GM18505 (cell line): Measurements from ENCODE around the gene ITGA1.
"Not testable (repeated sequence)": the region's sequence is repeated elsewhere in the genome, so short reads cannot be mapped to it uniquely, and the experiment has no call there.

ENCODE experiments used
- ATAC-seq: cut with Tn5 transposase; IDR thresholded peaks from one replicate; pipeline ENCODE4 v1.9.1; 2021; ENCODE audit not compliant: unreplicated experiment
- POLR2A ChIP-seq: IDR thresholded peaks from 4 replicates; pipeline ENCODE4 v1.6.1; 2011; ENCODE audit warnings: borderline replicate concordance; ENCODE audit not compliant: insufficient read depth, insufficient read length; ENCODE audit errors: extremely low read depth

Gene ITGA1

DNA sequence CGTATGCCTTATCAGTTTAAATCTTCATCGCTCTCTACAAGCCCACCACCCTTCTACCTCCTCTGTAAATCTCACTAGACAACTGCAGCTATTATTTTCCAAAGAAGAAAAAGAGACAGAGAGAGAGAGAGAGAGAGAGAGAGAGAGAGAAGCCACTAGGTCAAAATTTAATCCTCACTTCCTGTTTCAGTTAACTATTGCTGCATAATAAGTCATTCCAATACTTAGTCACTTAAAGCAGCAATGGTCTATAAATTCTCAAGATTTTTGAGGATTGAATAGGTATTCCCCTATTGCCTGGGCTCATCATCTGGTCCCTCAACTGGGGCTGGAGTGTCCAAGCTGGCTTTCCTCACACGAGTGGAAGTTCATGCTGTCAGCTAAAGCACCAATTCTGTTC, 68.8 kb downstream of the ITGA1 start:
- no peak for TF ChIP-seq POLR2A
- peak; percentile 96 for ATAC-seq

DNA sequence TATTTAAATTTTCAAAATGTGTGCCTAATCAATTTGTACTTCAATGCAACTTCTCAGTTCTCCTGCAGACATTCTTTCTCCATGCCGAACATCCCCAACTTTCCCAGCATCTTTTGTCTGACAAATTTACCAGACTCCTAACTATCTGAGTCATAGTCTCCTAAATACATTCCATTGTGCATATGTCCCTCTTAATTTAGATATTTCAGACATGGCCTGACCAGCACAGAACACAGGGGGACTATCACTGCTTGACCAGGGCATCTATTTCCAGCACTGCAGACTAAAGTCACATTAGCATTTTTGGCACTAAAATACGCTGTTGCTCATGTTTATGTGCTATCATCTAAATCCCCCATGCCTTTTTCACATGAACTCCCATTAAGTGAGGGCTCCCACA, 71.9 kb downstream of the ITGA1 start:
- TF ChIP-seq POLR2A = no peak
- ATAC-seq = no peak

- no peak for TF ChIP-seq POLR2A
- ATAC-seq = no peak
These were observed 73.7 kb downstream of the ITGA1 start for GRCh38 chr5:52861368-52861767.

DNA sequence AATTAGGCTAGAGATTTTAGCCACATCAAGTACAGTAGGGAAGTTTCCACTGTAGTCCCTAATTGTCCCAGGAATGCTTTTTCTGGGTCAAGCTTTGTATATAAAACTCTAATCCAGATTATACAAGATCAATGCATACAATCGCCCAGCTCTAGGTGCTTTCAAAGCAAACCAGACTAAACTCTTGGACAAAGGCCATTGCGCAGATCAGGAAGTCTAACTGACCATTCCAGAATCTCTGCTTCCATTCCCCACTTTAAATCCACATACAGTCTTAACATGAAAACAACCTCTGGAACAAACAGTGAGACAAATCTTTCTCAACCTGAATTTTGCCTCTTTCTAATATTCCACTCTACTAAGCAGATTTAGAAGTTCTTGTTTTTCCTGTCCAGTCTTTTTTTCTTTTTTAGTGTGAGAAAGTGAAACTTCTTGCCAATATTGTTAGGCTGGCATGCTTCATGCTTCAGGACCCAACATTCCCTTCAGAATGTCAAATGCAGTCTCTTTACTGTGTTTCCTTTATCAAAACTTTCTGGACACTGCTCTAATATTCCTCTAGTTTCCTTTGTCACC, 76.1 kb downstream of the ITGA1 start:
- no peak for TF ChIP-seq POLR2A
- ATAC-seq = no peak

DNA sequence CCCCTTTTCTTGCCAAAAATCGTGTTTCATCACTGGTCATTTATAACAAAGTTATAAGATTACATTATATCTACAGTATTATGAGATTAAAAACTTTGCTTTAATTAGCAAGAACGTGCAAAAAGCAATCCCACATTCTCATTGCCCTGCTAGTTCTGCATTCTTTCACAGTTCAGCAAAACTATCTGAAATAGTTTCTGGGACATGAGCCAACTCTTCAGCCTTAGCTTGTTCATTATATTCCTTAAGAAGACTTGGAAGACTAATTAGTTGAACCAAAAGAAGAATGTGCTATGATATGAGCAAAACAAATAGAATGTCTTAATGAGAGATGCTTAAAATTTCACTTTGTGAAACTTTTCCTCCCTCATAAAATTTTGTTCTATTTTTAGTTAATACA, 76.7 kb downstream of the ITGA1 start:
- TF ChIP-seq POLR2A = no peak
- no peak for ATAC-seq

DNA sequence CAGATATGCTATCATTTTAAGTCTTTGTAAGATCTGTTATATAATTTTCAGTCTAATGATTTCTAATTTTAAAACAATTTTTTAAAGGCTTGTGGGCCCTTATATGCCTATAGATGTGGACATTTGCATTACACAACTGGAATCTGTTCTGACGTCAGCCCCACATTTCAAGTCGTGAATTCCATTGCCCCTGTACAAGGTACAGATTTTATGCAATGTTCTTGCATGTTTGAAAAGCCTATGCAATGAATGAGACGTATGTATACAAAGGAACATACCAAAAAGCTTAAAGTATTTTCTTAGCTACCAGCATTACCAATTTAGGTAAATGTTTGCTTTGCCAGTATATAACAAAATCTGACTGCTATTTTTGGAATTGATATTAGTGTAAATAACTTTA, 77.2 kb downstream of the ITGA1 start:
- ATAC-seq = no peak
- no peak for TF ChIP-seq POLR2A

- not testable (repeated sequence) for ATAC-seq
These were observed 78.3 kb downstream of the ITGA1 start for GRCh38 chr5:52865991-52866390.

DNA sequence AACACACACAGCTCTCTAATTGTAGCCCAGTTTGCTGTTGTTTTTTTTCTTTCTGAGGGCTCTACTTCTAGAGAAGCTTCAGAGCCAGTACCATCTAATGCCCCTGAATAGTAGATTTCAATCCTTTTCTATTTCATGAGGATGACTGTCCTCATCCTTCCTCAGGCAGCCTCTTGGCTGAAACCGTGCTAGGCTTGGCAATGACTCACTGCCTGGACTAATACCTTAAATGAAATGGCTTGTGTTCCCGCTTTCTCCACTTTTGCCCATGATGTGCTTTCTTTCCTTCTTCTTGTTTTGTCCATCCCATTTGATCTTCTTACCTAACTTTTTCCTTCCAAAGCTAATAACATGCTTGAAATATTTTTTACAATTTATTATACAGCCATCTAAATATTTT, 80.1 kb downstream of the ITGA1 start:
- TF ChIP-seq POLR2A = no peak
- ATAC-seq = no peak

GRCh38 chr5:52868417-52868816, 80.7 kb downstream of the ITGA1 start:
- ATAC-seq = no peak

DNA sequence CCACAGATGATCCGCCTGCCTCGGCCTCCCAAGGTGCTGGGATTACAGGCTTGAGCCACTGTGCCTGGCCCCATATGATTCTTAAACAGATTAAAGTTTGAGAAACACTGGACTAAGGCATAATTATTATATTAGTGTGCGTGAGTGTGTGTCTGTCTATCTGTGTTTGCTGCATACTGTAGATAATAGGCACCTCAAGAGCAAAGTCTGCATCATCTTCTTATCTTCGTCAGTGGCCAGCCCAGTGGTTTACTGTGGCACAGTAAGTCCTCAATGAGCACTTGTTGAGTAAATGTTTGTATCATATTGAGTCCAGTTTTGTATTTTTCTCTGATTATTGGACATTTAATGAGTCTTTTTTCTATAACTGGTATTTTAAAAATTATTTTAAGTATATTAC, 81.7 kb downstream of the ITGA1 start:
- no peak for TF ChIP-seq POLR2A
- no peak for ATAC-seq

More at GRCh38 chr5:52868417-52868816, 80.7 kb downstream of the ITGA1 start:
- TF ChIP-seq POLR2A = no peak

- ATAC-seq = no peak
- TF ChIP-seq POLR2A = no peak
These were observed 82.7 kb downstream of the ITGA1 start for GRCh38 chr5:52870448-52870847.

GRCh38 chr5:52875827-52876226, 88.1 kb downstream of the ITGA1 start:
- TF ChIP-seq POLR2A = no peak
- no peak for ATAC-seq

- TF ChIP-seq POLR2A = no peak
- ATAC-seq = no peak
These were observed 88.7 kb downstream of the ITGA1 start for GRCh38 chr5:52876456-52876855.

- no peak for TF ChIP-seq POLR2A
These were observed 90.9 kb downstream of the ITGA1 start for GRCh38 chr5:52878656-52879055.

GRCh38 chr5:52880541-52880940, 92.8 kb downstream of the ITGA1 start:
- no peak for TF ChIP-seq POLR2A
- no peak for ATAC-seq

More at GRCh38 chr5:52878656-52879055, 90.9 kb downstream of the ITGA1 start:
- no peak for ATAC-seq

GRCh38 chr5:52881468-52881867, 93.8 kb downstream of the ITGA1 start:
- no peak for ATAC-seq
- TF ChIP-seq POLR2A = no peak

DNA sequence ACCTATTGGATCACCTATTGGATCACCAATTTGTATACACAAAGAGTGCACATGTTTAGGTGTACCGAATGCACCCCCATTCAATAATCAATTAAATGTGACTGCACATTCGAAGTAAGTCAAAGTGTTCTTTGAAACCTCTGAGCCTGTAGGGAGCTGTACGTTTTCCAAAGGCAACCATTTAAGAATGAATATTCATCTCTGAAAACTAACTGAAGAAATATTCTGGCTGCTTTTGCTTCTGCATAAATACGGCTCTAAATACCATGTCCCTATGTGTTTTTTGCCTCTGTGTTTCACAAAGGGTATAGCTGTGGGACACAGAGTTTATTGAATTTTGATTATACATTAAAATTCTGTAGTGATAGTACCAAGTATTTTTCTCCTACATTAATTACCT, 95.4 kb downstream of the ITGA1 start:
- TF ChIP-seq POLR2A = no peak
- ATAC-seq = no peak
